Fibroblast of pulmonary artery (primary cell): ENCODE measurements around the gene SLPI.

ENCODE experiments used
- DNase-seq: peaks from one replicate; pipeline ENCODE4 v3.0.0-alpha.2; 2010; ENCODE audit warnings: low read depth
- H3K4me3 ChIP-seq: replicated peaks from 2 replicates; pipeline ENCODE4 v1.5.1; 2011; ENCODE audit warnings: low read depth, mild to moderate bottlenecking, control low read depth, low read length, moderate library complexity
- CTCF ChIP-seq: IDR thresholded peaks from 2 replicates; pipeline ENCODE4 v1.5.1; 2011; ENCODE audit warnings: mild to moderate bottlenecking, control low read depth, low read length, inconsistent platforms; ENCODE audit errors: missing control alignments

SLPI gene

GRCh38 chr20:45221076-45221475 is 33.3 kb downstream of the SLPI start, which contains the start of gene SEMG2:
SEMG2 (plus strand) TSS chr20:45221373; CDS start chr20:45221390, 17 bp downstream.
- no peak for TF ChIP-seq CTCF
- no peak for DNase-seq
- H3K4me3 ChIP-seq: no peak within 1 kb of the TSS

DNA sequence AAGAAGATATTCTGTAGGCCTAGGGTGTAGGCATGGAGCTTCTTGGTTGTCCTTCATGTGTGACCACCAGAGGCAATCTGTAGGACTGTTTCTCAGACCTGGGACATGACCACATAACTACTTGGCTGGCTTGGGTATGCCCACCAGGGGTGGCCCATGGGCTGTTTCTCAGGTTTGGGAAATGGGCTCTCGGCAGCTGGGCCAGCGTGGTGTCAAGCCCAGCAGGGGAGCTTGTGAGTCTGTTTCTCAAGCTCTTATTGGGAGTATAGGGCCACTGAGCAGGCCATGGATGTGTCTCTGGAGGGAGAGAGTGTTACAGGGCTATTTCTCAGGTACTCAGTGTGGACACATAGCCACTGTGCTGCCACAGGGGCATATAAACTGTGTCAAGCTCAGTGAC is 35.7 kb downstream of the SLPI start:
- no peak for TF ChIP-seq CTCF
- no peak overlapping the region for H3K4me3 ChIP-seq
- DNase-seq: no peak

DNA sequence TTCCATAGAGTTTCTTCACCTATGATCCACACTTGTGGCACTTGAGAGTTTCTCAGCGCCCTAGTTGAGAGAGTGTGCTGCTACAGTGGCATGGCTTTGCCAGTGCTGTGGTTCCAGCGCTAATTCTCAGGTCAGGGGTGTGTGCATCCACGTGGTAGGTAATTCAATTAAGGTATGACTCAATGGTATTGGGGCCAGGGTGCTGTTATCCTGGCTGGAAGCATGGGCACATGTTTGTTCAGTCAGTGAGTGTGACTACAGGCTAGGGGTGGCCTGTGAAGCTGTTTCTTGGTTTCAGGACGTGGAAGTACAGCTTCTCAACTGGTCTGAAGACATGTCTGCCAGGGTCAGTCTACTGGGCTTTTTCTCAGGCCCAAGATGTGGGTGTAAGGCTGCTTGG is 36.2 kb downstream of the SLPI start:
- DNase-seq: no peak
- TF ChIP-seq CTCF: no peak
- no peak overlapping the region for H3K4me3 ChIP-seq

DNA sequence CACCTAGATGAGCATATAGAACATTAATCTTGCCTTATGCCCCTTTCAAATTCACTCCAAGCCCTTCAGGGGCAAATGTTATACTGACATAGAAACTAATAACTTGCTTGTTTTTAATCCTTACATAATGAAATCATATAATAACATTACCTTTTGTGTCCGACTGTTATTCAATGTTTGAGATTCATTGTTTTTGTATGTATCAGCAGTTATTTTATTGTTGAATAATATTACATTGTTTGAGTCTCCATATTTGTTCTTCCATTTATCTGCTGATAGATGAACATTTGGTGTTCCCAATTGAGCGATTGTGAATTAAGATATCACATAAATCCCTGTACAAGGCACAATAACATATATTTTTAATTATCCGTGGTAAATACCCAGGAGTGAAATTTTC is 41.5 kb downstream of the SLPI start:
- no peak for TF ChIP-seq CTCF
- DNase-seq: no peak
- no peak overlapping the region for H3K4me3 ChIP-seq

- no peak for DNase-seq
- TF ChIP-seq CTCF: no peak
- H3K4me3 ChIP-seq: no peak overlapping the region
These were observed 42.5 kb downstream of the SLPI start for GRCh38 chr20:45211569-45212474.

- no peak for TF ChIP-seq CTCF
- no peak for DNase-seq
- H3K4me3 ChIP-seq: no peak overlapping the region
These were observed 44.4 kb downstream of the SLPI start for GRCh38 chr20:45209924-45210323.

GRCh38 chr20:45206725-45207124 is 47.6 kb downstream of the SLPI start, which contains the start of gene SEMG1:
SEMG1 (plus strand) TSS chr20:45207033; CDS start chr20:45207054, 21 bp downstream.
- DNase-seq: no peak
- TF ChIP-seq CTCF: no peak

More at GRCh38 chr20:45206725-45207124, 47.6 kb downstream of the SLPI start, which contains the start of gene SEMG1:
- no peak within 1 kb of the TSS for H3K4me3 ChIP-seq
